Measurements from ENCODE around the gene WSB1.
A peak's percentile ranks its signal among the peaks of the same experiment; 100 is the strongest.

Gene WSB1

DNA sequence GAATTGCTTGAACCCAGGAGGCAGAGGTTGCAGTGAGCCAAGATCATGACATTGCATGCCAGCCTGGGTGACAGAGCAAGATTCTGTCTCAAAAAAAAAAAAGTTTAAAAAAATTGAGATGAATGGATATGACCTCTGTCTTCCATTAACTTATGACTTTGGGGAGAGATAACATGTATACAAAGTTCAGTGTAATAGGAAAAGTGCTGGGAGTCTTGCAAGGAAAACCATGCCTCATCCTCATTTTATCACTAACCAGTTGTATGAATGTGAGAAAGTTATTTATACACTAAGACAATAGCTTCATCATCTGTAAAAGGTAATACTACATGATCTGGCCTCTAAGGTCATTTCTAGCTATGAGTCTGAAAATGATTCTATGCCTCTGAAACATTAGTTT is 10.2 kb upstream of the WSB1 start:
- Histone ChIP-seq H3F3A (ENCODE audit: control insufficient read depth, insufficient read depth) (no peaks in the 10 kb centered on the region), H3K4me1 (ENCODE audit: control insufficient read depth, low read length) (peaks cover 24% of the 10 kb centered on the region), H3K36me3 (ENCODE audit: control insufficient read depth, low read length) (no peaks in the 10 kb centered on the region), H3K27ac (ENCODE audit: low read depth, low read length) (no peak overlapping the region), H3K79me2 (ENCODE audit: control insufficient read depth, low read length) (no peaks in the 10 kb centered on the region), H3K4me3 (ENCODE audit: low read length) (no peak overlapping the region), H3K4me2 (ENCODE audit: low read length) (peak overlapping the region; percentile 34), H3K9me2 (replicated peaks; ENCODE audit: control insufficient read depth, low read length) (no peaks in the 10 kb centered on the region), H3K27me3 (ENCODE audit: control insufficient read depth, low read length) (peaks cover 2% of the 10 kb centered on the region; the same call in 1 of the 2 replicates), H4K20me1 (ENCODE audit: control insufficient read depth, insufficient read depth, low read depth, low read length) (no peaks in the 10 kb centered on the region), H3K9me3 (ENCODE audit: control insufficient read depth, insufficient read depth, low read length) (no peaks in the 10 kb centered on the region)
- TF ChIP-seq EZH2phosphoT487 (IDR thresholded peaks at IDR 0.05; ENCODE audit: borderline replicate concordance, low read length): no peak
- TF ChIP-seq, protein P1, sequence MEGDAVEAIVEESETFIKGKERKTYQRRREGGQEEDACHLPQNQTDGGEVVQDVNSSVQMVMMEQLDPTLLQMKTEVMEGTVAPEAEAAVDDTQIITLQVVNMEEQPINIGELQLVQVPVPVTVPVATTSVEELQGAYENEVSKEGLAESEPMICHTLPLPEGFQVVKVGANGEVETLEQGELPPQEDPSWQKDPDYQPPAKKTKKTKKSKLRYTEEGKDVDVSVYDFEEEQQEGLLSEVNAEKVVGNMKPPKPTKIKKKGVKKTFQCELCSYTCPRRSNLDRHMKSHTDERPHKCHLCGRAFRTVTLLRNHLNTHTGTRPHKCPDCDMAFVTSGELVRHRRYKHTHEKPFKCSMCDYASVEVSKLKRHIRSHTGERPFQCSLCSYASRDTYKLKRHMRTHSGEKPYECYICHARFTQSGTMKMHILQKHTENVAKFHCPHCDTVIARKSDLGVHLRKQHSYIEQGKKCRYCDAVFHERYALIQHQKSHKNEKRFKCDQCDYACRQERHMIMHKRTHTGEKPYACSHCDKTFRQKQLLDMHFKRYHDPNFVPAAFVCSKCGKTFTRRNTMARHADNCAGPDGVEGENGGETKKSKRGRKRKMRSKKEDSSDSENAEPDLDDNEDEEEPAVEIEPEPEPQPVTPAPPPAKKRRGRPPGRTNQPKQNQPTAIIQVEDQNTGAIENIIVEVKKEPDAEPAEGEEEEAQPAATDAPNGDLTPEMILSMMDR (IDR thresholded peaks at IDR 0.05; ENCODE audit: low read depth, low read length, poor library complexity, severe bottlenecking): no peak

DNA sequence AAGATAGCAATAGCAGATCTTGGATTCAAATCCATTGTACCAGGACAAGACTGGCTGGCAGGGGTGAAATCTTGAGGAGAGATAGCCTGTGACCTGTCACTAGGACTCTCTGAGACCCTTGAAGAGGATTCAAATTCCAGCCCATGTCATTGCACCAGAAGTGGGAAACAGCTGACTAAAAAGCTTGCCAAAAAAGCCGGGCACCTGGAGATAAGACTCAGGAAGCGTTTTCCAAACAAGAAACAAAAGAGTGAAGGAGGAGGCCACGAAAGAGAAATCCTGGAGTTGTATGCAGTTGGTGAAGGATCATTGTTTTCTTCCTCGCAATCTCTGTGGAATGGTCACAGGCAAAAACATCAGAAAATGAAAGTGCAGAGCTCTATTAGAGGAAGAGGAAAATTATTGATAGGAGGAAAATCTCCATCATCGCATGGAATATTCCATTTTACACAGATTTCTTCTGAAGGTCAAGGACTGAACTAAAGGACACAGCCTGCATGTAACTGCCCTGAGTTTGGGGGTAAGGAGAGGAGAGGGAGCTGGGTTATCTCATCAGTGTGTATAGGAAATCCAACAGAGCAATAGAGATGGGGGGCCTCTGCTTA is 9.0 kb upstream of the WSB1 start:
- Histone ChIP-seq H3K4me1 (ENCODE audit: control insufficient read depth, low read length) (peaks cover 24% of the 10 kb centered on the region), H3K27me3 (ENCODE audit: control insufficient read depth, low read length) (peaks cover 2% of the 10 kb centered on the region; the same call in 1 of the 2 replicates), H3F3A (ENCODE audit: control insufficient read depth, insufficient read depth) (no peaks in the 10 kb centered on the region), H3K79me2 (ENCODE audit: control insufficient read depth, low read length) (no peaks in the 10 kb centered on the region), H3K36me3 (ENCODE audit: control insufficient read depth, low read length) (no peaks in the 10 kb centered on the region), H3K9me2 (replicated peaks; ENCODE audit: control insufficient read depth, low read length) (no peaks in the 10 kb centered on the region), H3K4me3 (ENCODE audit: low read length) (no peak overlapping the region), H3K9me3 (ENCODE audit: control insufficient read depth, insufficient read depth, low read length) (no peaks in the 10 kb centered on the region), H3K4me2 (ENCODE audit: low read length) (no peak overlapping the region), H4K20me1 (ENCODE audit: control insufficient read depth, insufficient read depth, low read depth, low read length) (no peaks in the 10 kb centered on the region), H3K27ac (ENCODE audit: low read depth, low read length) (no peak overlapping the region)
- TF ChIP-seq, protein P1 (IDR thresholded peaks at IDR 0.05; ENCODE audit: low read depth, low read length, poor library complexity, severe bottlenecking): no peak
- no peak for TF ChIP-seq EZH2phosphoT487 (IDR thresholded peaks at IDR 0.05; ENCODE audit: borderline replicate concordance, low read length)

DNA sequence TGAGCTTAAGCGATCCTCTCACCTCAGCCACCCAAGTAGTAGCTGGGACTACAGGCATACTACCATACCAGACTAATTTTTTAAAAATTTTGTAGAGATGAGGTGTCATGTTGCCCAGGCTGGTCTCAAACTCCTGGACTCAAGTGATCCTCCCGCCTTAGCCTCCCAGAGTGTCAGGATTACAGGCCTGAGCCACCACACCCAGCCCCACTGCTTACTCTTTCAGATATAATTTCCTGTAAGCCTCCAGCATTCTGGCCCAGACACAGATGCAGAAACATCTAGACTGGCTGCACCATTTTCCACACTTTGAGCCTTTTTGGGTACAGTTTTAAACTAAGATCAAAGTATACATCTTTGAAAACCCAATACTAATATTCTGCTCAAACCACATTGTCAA is 8.4 kb upstream of the WSB1 start:
- Histone ChIP-seq H3K36me3 (ENCODE audit: control insufficient read depth, low read length) (no peaks in the 10 kb centered on the region), H3K9me3 (ENCODE audit: control insufficient read depth, insufficient read depth, low read length) (no peaks in the 10 kb centered on the region), H3K4me2 (ENCODE audit: low read length) (no peak overlapping the region), H3K27ac (ENCODE audit: low read depth, low read length) (no peak overlapping the region), H3K27me3 (ENCODE audit: control insufficient read depth, low read length) (peaks cover 2% of the 10 kb centered on the region; the same call in 1 of the 2 replicates), H3K79me2 (ENCODE audit: control insufficient read depth, low read length) (no peaks in the 10 kb centered on the region), H3K9me2 (replicated peaks; ENCODE audit: control insufficient read depth, low read length) (no peaks in the 10 kb centered on the region), H3K4me1 (ENCODE audit: control insufficient read depth, low read length) (peaks cover 24% of the 10 kb centered on the region), H3K4me3 (ENCODE audit: low read length) (no peak overlapping the region), H3F3A (ENCODE audit: control insufficient read depth, insufficient read depth) (no peaks in the 10 kb centered on the region), H4K20me1 (ENCODE audit: control insufficient read depth, insufficient read depth, low read depth, low read length) (no peaks in the 10 kb centered on the region)
- no peak for TF ChIP-seq EZH2phosphoT487 (IDR thresholded peaks at IDR 0.05; ENCODE audit: borderline replicate concordance, low read length)
- TF ChIP-seq, protein P1 (IDR thresholded peaks at IDR 0.05; ENCODE audit: low read depth, low read length, poor library complexity, severe bottlenecking): no peak

All from DOHH2 (cell line).